HG03571 (cell line): ENCODE results near the gene STAB1.

Experiments
- ATAC-seq: cut with Tn5 transposase; IDR thresholded peaks from one replicate; pipeline ENCODE4 v1.9.1; 2021; ENCODE audit not compliant: unreplicated experiment

STAB1 gene

GRCh38 chr3:52484680-52485461, 10.3 kb upstream of the STAB1 start:
- no peak for ATAC-seq

GRCh38 chr3:52487050-52487787, 7.9 kb upstream of the STAB1 start:
- no peak for ATAC-seq

GRCh38 chr3:52487788-52488691, 7.1 kb upstream of the STAB1 start:
- ATAC-seq: no peak

- no peak for ATAC-seq
Observed at GRCh38 chr3:52488746-52489145, 6.4 kb upstream of the STAB1 start.

GRCh38 chr3:52489453-52489852, 5.7 kb upstream of the STAB1 start:
- no peak for ATAC-seq

GRCh38 chr3:52490035-52490938, 4.9 kb upstream of the STAB1 start:
- no peak for ATAC-seq

GRCh38 chr3:52490939-52491526, 4.1 kb upstream of the STAB1 start:
- ATAC-seq: no peak

GRCh38 chr3:52492059-52492458, 3.1 kb upstream of the STAB1 start:
- no peak for ATAC-seq

GRCh38 chr3:52493232-52494017, 1.7 kb upstream of the STAB1 start:
- ATAC-seq: no peak

GRCh38 chr3:52494445-52494844, 693 bp upstream of the STAB1 start:
- ATAC-seq: no peak

GRCh38 chr3:52495777-52496602, 852 bp downstream of the STAB1 start:
- ATAC-seq: no peak

- ATAC-seq: no peak
Observed at GRCh38 chr3:52498137-52499054, 3.3 kb downstream of the STAB1 start.

GRCh38 chr3:52501046-52501445, 5.9 kb downstream of the STAB1 start:
- ATAC-seq: no peak

- no peak for ATAC-seq
Observed at GRCh38 chr3:52502001-52502400, 6.9 kb downstream of the STAB1 start.

GRCh38 chr3:52502808-52503350, 7.7 kb downstream of the STAB1 start:
- no peak for ATAC-seq

GRCh38 chr3:52503788-52504424, 8.8 kb downstream of the STAB1 start:
- no peak for ATAC-seq

GRCh38 chr3:52504977-52505376, 9.8 kb downstream of the STAB1 start:
- ATAC-seq: no peak
